Measurements from ENCODE around the gene WEE1.

DNA sequence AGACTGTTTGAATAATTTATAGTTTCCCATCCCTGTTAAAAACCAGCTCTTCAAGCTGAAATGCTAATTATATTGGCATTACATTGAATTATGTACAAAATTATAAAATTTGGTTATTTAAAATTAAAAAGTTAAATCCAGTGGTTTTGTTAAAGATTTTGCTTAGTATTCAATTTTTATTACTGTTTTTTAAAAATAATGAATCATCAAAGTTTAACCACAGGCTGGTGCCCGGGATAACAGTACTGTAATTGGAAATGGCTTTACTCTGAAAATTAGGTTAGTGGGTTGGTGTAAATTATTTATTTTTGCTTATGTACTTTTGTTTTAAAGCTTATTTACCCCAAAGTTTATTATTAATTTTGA is 45.4 kb upstream of the WEE1 start:
- TF ChIP-seq, protein P1, sequence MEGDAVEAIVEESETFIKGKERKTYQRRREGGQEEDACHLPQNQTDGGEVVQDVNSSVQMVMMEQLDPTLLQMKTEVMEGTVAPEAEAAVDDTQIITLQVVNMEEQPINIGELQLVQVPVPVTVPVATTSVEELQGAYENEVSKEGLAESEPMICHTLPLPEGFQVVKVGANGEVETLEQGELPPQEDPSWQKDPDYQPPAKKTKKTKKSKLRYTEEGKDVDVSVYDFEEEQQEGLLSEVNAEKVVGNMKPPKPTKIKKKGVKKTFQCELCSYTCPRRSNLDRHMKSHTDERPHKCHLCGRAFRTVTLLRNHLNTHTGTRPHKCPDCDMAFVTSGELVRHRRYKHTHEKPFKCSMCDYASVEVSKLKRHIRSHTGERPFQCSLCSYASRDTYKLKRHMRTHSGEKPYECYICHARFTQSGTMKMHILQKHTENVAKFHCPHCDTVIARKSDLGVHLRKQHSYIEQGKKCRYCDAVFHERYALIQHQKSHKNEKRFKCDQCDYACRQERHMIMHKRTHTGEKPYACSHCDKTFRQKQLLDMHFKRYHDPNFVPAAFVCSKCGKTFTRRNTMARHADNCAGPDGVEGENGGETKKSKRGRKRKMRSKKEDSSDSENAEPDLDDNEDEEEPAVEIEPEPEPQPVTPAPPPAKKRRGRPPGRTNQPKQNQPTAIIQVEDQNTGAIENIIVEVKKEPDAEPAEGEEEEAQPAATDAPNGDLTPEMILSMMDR (IDR thresholded peaks at IDR 0.05): no peak
- TF ChIP-seq POLR2A (IDR thresholded peaks at IDR 0.05) (no peak), POLR2AphosphoS5 (IDR thresholded peaks at IDR 0.05) (no peak)

Data from suprapubic skin (tissue), 4 donors.